Sigmoid colon (tissue), 4 donors: ENCODE results near the gene CENPQ.

Experiments used
- CTCF ChIP-seq, 4 experiments: fragments of 450-650 bp in 3 of 4; fragments of 200-600 bp in 1 of 4; IDR thresholded peaks; one replicate each; pipeline ENCODE4 v1.5.1; 2016 to 2019; ENCODE audit warnings: antibody characterized with exemption in 4 of 4, mild to moderate bottlenecking in 3 of 4, moderate library complexity in 2 of 4
- EP300 ChIP-seq, 4 donors: sonication (generic); formaldehyde crosslinking; IDR thresholded peaks; one replicate each; pipeline ENCODE4 v1.6.1; 2017; ENCODE audit warnings: antibody characterized with exemption in 4 of 4
- POLR2A ChIP-seq, 2 donors: fragments of 450-650 bp; IDR thresholded peaks; one replicate each; pipeline ENCODE4 v1.6.1; 2016; ENCODE audit warnings: antibody characterized with exemption in 2 of 2, mild to moderate bottlenecking in 2 of 2, moderate library complexity in 2 of 2

DNA sequence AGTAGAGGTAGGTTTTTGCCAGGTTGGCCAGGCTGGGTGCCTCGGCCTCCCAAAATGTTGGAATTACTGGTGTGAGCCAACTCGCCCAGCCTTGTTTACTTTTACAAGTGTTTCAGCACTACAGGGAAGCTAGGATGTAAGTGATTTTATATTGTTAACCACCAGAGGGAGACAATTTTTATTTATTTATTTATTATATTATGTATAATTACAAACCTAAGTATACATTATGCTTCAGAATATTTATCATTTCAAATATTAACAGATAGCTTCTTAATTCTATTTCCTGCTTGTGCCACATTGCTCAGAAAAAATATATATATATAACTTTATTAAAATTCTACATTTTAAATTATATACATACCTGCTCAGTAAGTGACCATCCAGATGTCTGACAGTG, 9.9 kb upstream of the CENPQ start:
- TF ChIP-seq POLR2A (IDR thresholded peaks at IDR 0.05) (no peak), CTCF (IDR thresholded peaks at IDR 0.05) (no peak), EP300 (IDR thresholded peaks at IDR 0.05) (no peak)
